Epithelial cell of esophagus (primary cell): ENCODE data around the gene NFIB.
A peak's percentile ranks its signal among the peaks of the same experiment; 100 is the strongest.

Experiments used
- DNase-seq: peaks from one replicate; pipeline ENCODE4 v3.0.0; 2010; ENCODE audit warnings: low read depth
- H3K4me3 ChIP-seq: 2 replicates; pipeline ENCODE4 v1.5.1; 2011; ENCODE audit warnings: mild to moderate bottlenecking, low read length, control low read depth
- CTCF ChIP-seq: IDR thresholded peaks from 2 replicates; pipeline ENCODE4 v1.5.1; 2011; ENCODE audit warnings: low read depth, mild to moderate bottlenecking, low read length, control low read depth, inconsistent platforms; ENCODE audit not compliant: insufficient read depth; ENCODE audit errors: missing control alignments

The NFIB gene

GRCh38 chr9:14247577-14247976 is 66.4 kb downstream of the NFIB start:
- TF ChIP-seq CTCF = no peak
- no peak for DNase-seq
- H3K4me3 ChIP-seq = no peak overlapping the region

GRCh38 chr9:14246951-14247350 is 67.0 kb downstream of the NFIB start:
- TF ChIP-seq CTCF = no peak
- no peak overlapping the region for H3K4me3 ChIP-seq
- no peak for DNase-seq

- no peak for DNase-seq
- TF ChIP-seq CTCF = no peak
- H3K4me3 ChIP-seq = no peak overlapping the region
These were observed 67.9 kb downstream of the NFIB start for GRCh38 chr9:14245901-14246525.

DNA sequence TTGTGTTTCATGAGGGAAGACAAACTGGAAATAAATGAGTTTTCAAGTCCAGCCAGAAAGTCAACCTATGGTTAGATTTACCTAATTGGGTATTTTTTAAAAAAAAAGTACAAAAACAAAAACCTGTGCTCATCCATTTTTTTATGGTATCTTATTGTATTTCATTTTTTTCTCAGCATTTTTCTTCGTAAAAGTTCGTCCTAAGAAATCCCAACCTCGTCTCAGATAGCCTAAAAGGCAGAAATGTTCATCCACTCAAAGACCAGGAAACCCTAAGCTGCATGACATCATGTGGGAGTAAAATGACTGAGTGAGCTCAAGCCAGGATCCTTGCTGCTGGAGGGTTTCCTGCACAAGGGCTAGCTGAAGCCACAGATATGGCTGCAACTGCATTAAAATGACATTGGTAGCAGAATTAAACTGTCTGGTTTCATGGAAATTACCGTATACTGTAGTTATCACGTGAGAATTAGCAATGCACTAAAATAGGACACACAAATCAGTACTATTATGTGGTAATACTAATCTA is 70.4 kb downstream of the NFIB start:
- no peak overlapping the region for H3K4me3 ChIP-seq
- DNase-seq = peak; percentile 17
- no peak for TF ChIP-seq CTCF

DNA sequence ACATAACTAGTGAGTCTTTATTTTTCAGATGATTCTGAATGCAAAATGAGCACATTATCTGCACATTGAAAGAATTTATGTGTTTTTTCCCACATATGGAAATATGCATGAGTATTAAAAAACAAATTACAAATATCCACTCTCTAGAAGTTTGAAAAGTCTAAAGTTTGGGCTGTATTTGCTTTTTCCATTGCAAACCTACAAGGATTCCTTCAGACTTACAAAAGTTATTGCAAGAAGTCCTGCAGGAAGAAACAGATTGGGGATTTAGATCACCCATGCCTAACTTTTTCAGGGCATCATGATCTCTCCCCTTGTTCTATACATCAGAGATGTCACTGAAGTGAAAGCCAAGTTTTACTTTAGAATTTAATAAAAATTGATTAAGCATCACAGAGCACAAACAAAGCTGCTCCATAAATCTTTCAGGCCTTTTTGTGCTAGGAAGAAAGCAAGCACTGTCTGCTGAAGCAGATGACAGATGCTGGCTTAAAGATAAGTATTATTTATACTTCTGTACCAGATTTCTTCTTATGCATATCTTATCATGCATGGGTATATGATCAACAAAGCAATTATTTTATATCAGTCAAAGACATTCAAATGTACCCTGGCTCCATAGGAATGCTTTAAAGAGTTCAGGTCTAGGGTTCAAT is 71.7 kb downstream of the NFIB start:
- DNase-seq = no peak
- H3K4me3 ChIP-seq = no peak overlapping the region
- no peak for TF ChIP-seq CTCF

DNA sequence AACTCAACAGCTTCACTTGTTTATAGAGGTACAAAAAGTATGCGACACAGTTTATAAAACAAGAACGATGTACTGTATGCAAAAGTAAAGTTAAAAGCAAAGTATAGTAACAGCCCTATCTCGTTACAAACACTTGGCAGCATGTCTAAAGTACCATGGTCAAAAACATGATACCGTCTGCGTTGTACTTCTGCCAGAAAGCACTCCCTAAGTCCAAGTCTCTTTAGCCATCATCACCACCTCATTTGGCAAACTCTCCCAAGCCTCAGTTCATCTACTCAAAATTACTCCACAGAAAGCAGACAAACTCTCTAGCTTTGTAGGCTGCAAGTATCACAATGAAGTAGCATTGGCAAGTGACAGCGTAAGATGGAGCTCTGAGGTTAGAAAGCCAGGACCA is 73.4 kb downstream of the NFIB start:
- no peak for TF ChIP-seq CTCF
- no peak for DNase-seq
- H3K4me3 ChIP-seq = no peak overlapping the region

- no peak for TF ChIP-seq CTCF
- H3K4me3 ChIP-seq = no peak overlapping the region
- DNase-seq = peak; percentile 86
These were observed 75.4 kb downstream of the NFIB start for GRCh38 chr9:14238518-14238917.
